GM19351 (cell line): ENCODE data around the gene SSTR3.
A peak's percentile ranks its signal among the peaks of the same experiment; 100 is the strongest.
"Not testable (repeated sequence)": the region's sequence is repeated elsewhere in the genome, so short reads cannot be mapped to it uniquely, and the experiment has no call there.

Experiments
- ATAC-seq: cut with Tn5 transposase; IDR thresholded peaks from one replicate; pipeline ENCODE4 v1.9.1; 2021; ENCODE audit warnings: mild to moderate bottlenecking, moderate library complexity; ENCODE audit not compliant: unreplicated experiment

Gene SSTR3

GRCh38 chr22:37213218-37213855 lies 1.1 kb upstream of the SSTR3 start:
- no peak for ATAC-seq

GRCh38 chr22:37211866-37212173 lies 457 bp downstream of the SSTR3 start:
- ATAC-seq = no peak

GRCh38 chr22:37211075-37211865 lies 1.0 kb downstream of the SSTR3 start:
- ATAC-seq = no peak

GRCh38 chr22:37210041-37210803 lies 2.1 kb downstream of the SSTR3 start:
- no peak for ATAC-seq

- ATAC-seq = no peak
These were observed 3.0 kb downstream of the SSTR3 start for GRCh38 chr22:37209140-37209845.

- ATAC-seq = no peak
These were observed 3.7 kb downstream of the SSTR3 start for GRCh38 chr22:37208401-37209139.

GRCh38 chr22:37207981-37208380 lies 4.3 kb downstream of the SSTR3 start:
- no peak for ATAC-seq

GRCh38 chr22:37206841-37207821 lies 5.1 kb downstream of the SSTR3 start:
- no peak for ATAC-seq

GRCh38 chr22:37206118-37206840 lies 6.0 kb downstream of the SSTR3 start:
- ATAC-seq = no peak

GRCh38 chr22:37205046-37205445 lies 7.2 kb downstream of the SSTR3 start:
- ATAC-seq = no peak

GRCh38 chr22:37204045-37204655 lies 8.1 kb downstream of the SSTR3 start:
- no peak for ATAC-seq

GRCh38 chr22:37203354-37204044 lies 8.8 kb downstream of the SSTR3 start:
- no peak for ATAC-seq

- no peak for ATAC-seq
These were observed 9.6 kb downstream of the SSTR3 start for GRCh38 chr22:37202716-37203115.

GRCh38 chr22:37202001-37202555 lies 10.2 kb downstream of the SSTR3 start:
- no peak for ATAC-seq

GRCh38 chr22:37201443-37201820 lies 10.8 kb downstream of the SSTR3 start:
- ATAC-seq = not testable (repeated sequence)

- ATAC-seq = no peak
These were observed 12.5 kb downstream of the SSTR3 start for GRCh38 chr22:37199760-37200108.

GRCh38 chr22:37199103-37199759 lies 13.0 kb downstream of the SSTR3 start:
- ATAC-seq = peak; percentile 89
